A549 (cell line): ENCODE data around the gene OR52J3.

Source experiments
- BHLHE40 ChIP-seq: IDR thresholded peaks from 2 replicates; pipeline ENCODE4 v1.6.1; 2012; ENCODE audit warnings: low read depth, low read length, inconsistent platforms
- CTCF ChIP-seq: fragments of >200 bp; sonication (Bioruptor Twin); formaldehyde crosslinking; IDR thresholded peaks from 3 replicates; pipeline ENCODE4 v1.5.1; 2016
- EHMT2 ChIP-seq: fragments of 200-600 bp; sonication (generic); IDR thresholded peaks from 2 replicates; pipeline ENCODE4 v1.6.1; 2016; ENCODE audit warnings: antibody characterized with exemption, low read depth, mild to moderate bottlenecking, moderate library complexity
- ELK1 ChIP-seq: fragments of 150-350 bp; IDR thresholded peaks from 2 replicates; pipeline ENCODE4 v1.6.1; 2014; ENCODE audit warnings: low read depth, mild to moderate bottlenecking, low read length
- EP300 ChIP-seq, 2 experiments: fragments of >200 bp; sonication (Bioruptor Twin); formaldehyde crosslinking; IDR thresholded peaks; 2 replicates in 1 of 2; 3 replicates in 1 of 2; pipeline ENCODE4 v1.6.1; 2016 to 2017
- JUN ChIP-seq, 2 experiments: fragments of >200 bp; sonication (Bioruptor Twin); formaldehyde crosslinking; IDR thresholded peaks; 2 replicates in 1 of 2; 3 replicates in 1 of 2; pipeline ENCODE4 v1.6.1; 2016 to 2017
- MYC ChIP-seq: IDR thresholded peaks from 2 replicates; pipeline ENCODE4 v1.6.1; 2012; ENCODE audit warnings: mild to moderate bottlenecking, inconsistent platforms, low read length, improper control_type of control experiment, borderline replicate concordance
- POLR2AphosphoS2 ChIP-seq: conservative IDR thresholded peaks from 2 replicates; pipeline ENCODE4 v1.6.1; 2012; ENCODE audit warnings: low read length, improper control_type of control experiment, inconsistent platforms
- TP53 ChIP-seq: fragments of 250-450 bp; sonication (Bioruptor Pico); IDR thresholded peaks from 2 replicates; pipeline ENCODE4 v1.5.0; 2021; ENCODE audit warnings: mild to moderate bottlenecking, moderate library complexity

GRCh38 chr11:5038341-5038740, 8.0 kb upstream of the OR52J3 start:
- no peak for TF ChIP-seq TP53
- TF ChIP-seq MYC = no peak
- TF ChIP-seq EP300 (IDR thresholded peaks at IDR 0.05) = no peak
- TF ChIP-seq CTCF = no peak
- TF ChIP-seq JUN (IDR thresholded peaks at IDR 0.05) = no peak
- TF ChIP-seq BHLHE40 = no peak
- no peak for TF ChIP-seq ELK1
- TF ChIP-seq POLR2AphosphoS2 = no peak
- no peak for TF ChIP-seq EHMT2
